Measurements from ENCODE around the gene FADS2.
A peak's percentile ranks its signal among the peaks of the same experiment; 100 is the strongest.
"Not testable (repeated sequence)": the region's sequence is repeated elsewhere in the genome, so short reads cannot be mapped to it uniquely, and the experiment has no call there.

The FADS2 gene

GRCh38 chr11:61869429-61869707 lies 41.3 kb downstream of the FADS2 start:
- DNase-seq: no peak

- DNase-seq: no peak
Observed at GRCh38 chr11:61869708-61870451, 41.8 kb downstream of the FADS2 start.

- DNase-seq: no peak
Observed at GRCh38 chr11:61870541-61871031, 42.5 kb downstream of the FADS2 start.

- peak; percentile 66 to 75 for DNase-seq
Observed at GRCh38 chr11:61871158-61871597, 43.1 kb downstream of the FADS2 start.

- DNase-seq: no peak
Observed at GRCh38 chr11:61872935-61873565, 45.0 kb downstream of the FADS2 start.

GRCh38 chr11:61873588-61874376 lies 45.7 kb downstream of the FADS2 start:
- DNase-seq: no peak

- no peak for DNase-seq
Observed at GRCh38 chr11:61874377-61874809, 46.3 kb downstream of the FADS2 start.

- DNase-seq: no peak
Observed at GRCh38 chr11:61874853-61875252, 46.8 kb downstream of the FADS2 start.

- no peak for DNase-seq
Observed at GRCh38 chr11:61875698-61876097, 47.6 kb downstream of the FADS2 start.

GRCh38 chr11:61879152-61879551 lies 51.1 kb downstream of the FADS2 start:
- DNase-seq: no peak

- no peak for DNase-seq
Observed at GRCh38 chr11:61880031-61880430, 51.9 kb downstream of the FADS2 start.

GRCh38 chr11:61880454-61880853 lies 52.4 kb downstream of the FADS2 start:
- DNase-seq: no peak

GRCh38 chr11:61881397-61881796 lies 53.3 kb downstream of the FADS2 start:
- no peak for DNase-seq

GRCh38 chr11:61882267-61882666 lies 54.2 kb downstream of the FADS2 start:
- not testable (repeated sequence) for DNase-seq

GRCh38 chr11:61882879-61883278 lies 54.8 kb downstream of the FADS2 start:
- DNase-seq: no peak

- no peak for DNase-seq
Observed at GRCh38 chr11:61883327-61883726, 55.2 kb downstream of the FADS2 start.

GRCh38 chr11:61883947-61884346 lies 55.8 kb downstream of the FADS2 start:
- no peak for DNase-seq

- no peak for DNase-seq
Observed at GRCh38 chr11:61885166-61885778, 57.2 kb downstream of the FADS2 start.

GRCh38 chr11:61885784-61886580 lies 57.9 kb downstream of the FADS2 start:
- DNase-seq: no peak

- no peak for DNase-seq
Observed at GRCh38 chr11:61886643-61887042, 58.5 kb downstream of the FADS2 start.

- no peak for DNase-seq
Observed at GRCh38 chr11:61887839-61888494, 59.9 kb downstream of the FADS2 start.

GRCh38 chr11:61888590-61888989 lies 60.5 kb downstream of the FADS2 start:
- no peak for DNase-seq

All from stimulated activated CD4-positive, alpha-beta T cell treated with anti-CD3 and anti-CD28 coated beads, Interleukin-2, amount 100 ng/mL, for 24 hours (primary cell).